Measurements from ENCODE around the gene BMERB1.

GRCh38 chr16:15506441-15506840 lies 72.1 kb downstream of the BMERB1 start:
- TF ChIP-seq SMAD4 (CRISPR knock-in tag; IDR thresholded peaks at IDR 0.05) (no peak), CTCF (IDR thresholded peaks at IDR 0.05) (no peak), ZNF138 (CRISPR knock-in tag; conservative IDR thresholded peaks at IDR 0.05) (no peak), JAZF1 (CRISPR knock-in tag; IDR thresholded peaks at IDR 0.05) (no peak), NR3C1 (CRISPR knock-in tag; conservative IDR thresholded peaks at IDR 0.05; ENCODE audit: low read depth) (no peak), ARID4B (CRISPR knock-in tag; IDR thresholded peaks at IDR 0.05; ENCODE audit: borderline replicate concordance) (no peak), NR2C2 (CRISPR knock-in tag; IDR thresholded peaks at IDR 0.05) (no peak)
